Subcutaneous abdominal adipose tissue (tissue), 5 donors: ENCODE measurements around the gene PLCB1.

Experiments used
- H3K27ac ChIP-seq: one replicate; pipeline ENCODE4 v1.7.0; 2013; ENCODE audit warnings: low read depth, mild to moderate bottlenecking, inconsistent platforms, low read length, moderate library complexity
- H3K27me3 ChIP-seq, 5 donors: one replicate each; pipeline ENCODE4 v1.7.0; 2013; ENCODE audit warnings: low read length in 5 of 5, inconsistent platforms in 1 of 5; ENCODE audit not compliant: control insufficient read depth in 5 of 5, insufficient read depth in 4 of 5
- H3K36me3 ChIP-seq, 5 donors: one replicate each; pipeline ENCODE4 v1.7.0; 2013; ENCODE audit warnings: low read length in 5 of 5; ENCODE audit not compliant: control insufficient read depth in 5 of 5, insufficient read depth in 5 of 5
- H3K4me1 ChIP-seq, 5 donors: one replicate each; pipeline ENCODE4 v1.7.0; 2013; ENCODE audit warnings: low read length in 5 of 5, mild to moderate bottlenecking in 3 of 5, moderate library complexity in 1 of 5; ENCODE audit not compliant: control insufficient read depth in 5 of 5, insufficient read depth in 5 of 5
- H3K4me3 ChIP-seq, 5 donors: one replicate each; pipeline ENCODE4 v1.7.0; 2013; ENCODE audit warnings: low read length in 5 of 5, low read depth in 1 of 5
- H3K9ac ChIP-seq, 5 donors: one replicate each; pipeline ENCODE4 v1.7.0; 2013; ENCODE audit warnings: low read length in 5 of 5, mild to moderate bottlenecking in 4 of 5, moderate library complexity in 3 of 5
- H3K9me3 ChIP-seq, 5 donors: one replicate each; pipeline ENCODE4 v1.7.0; 2013; ENCODE audit warnings: low read length in 5 of 5; ENCODE audit not compliant: control insufficient read depth in 5 of 5
- donor health status: healthy.
- donor health status: healthy.
- donor health status: healthy.
- donor health status: healthy.
- donor health status: healthy.

The PLCB1 gene

GRCh38 chr20:8764344-8764962 is 632.4 kb downstream of the PLCB1 start:
- Histone ChIP-seq H3K9ac (peak overlapping the region in 1 of 5 donors; percentile 63), H3K9me3 (no peaks in the 10 kb centered on the region), H3K4me3 (no peak overlapping the region), H3K27me3 (no peaks in the 10 kb centered on the region), H3K36me3 (peaks cover 0 to 7% (median 2%) of the 10 kb centered on the region in 5 donors), H3K4me1 (peaks cover 0 to 32% (median 7%) of the 10 kb centered on the region in 5 donors), H3K27ac (peak overlapping the region; percentile 63)

- Histone ChIP-seq H3K9me3 (no peaks in the 10 kb centered on the region), H3K36me3 (peaks cover 0 to 7% (median 2%) of the 10 kb centered on the region in 5 donors), H3K27me3 (no peaks in the 10 kb centered on the region), H3K9ac (no peak overlapping the region), H3K27ac (no peak overlapping the region), H3K4me3 (no peak overlapping the region), H3K4me1 (peaks cover 0 to 26% (median 4%) of the 10 kb centered on the region in 5 donors)
Measured at GRCh38 chr20:8766868-8767390, 634.9 kb downstream of the PLCB1 start.

GRCh38 chr20:8774412-8774811 is 642.3 kb downstream of the PLCB1 start:
- no peaks in the 10 kb centered on the region for H3K27me3 ChIP-seq
- H3K4me3 ChIP-seq, result no peak overlapping the region

GRCh38 chr20:8777911-8778310 is 645.8 kb downstream of the PLCB1 start:
- no peaks in the 10 kb centered on the region for H3K4me1 ChIP-seq
- H3K9ac ChIP-seq, result no peak overlapping the region
- no peak overlapping the region for H3K4me3 ChIP-seq
- H3K36me3 ChIP-seq, result peaks cover 0 to 3% (median 0%) of the 10 kb centered on the region in 5 donors
- H3K27ac ChIP-seq, result no peak overlapping the region
- no peaks in the 10 kb centered on the region for H3K27me3 ChIP-seq
- H3K9me3 ChIP-seq, result no peaks in the 10 kb centered on the region

More at GRCh38 chr20:8774412-8774811, 642.3 kb downstream of the PLCB1 start:
- Histone ChIP-seq H3K27ac (no peak overlapping the region), H3K9ac (no peak overlapping the region), H3K9me3 (no peaks in the 10 kb centered on the region), H3K36me3 (peaks cover 0 to 3% (median 0%) of the 10 kb centered on the region in 5 donors), H3K4me1 (no peaks in the 10 kb centered on the region)

- Histone ChIP-seq H3K4me3 (no peak overlapping the region), H3K9me3 (no peaks in the 10 kb centered on the region), H3K4me1 (no peaks in the 10 kb centered on the region), H3K27ac (no peak overlapping the region), H3K27me3 (no peaks in the 10 kb centered on the region), H3K9ac (no peak overlapping the region), H3K36me3 (peaks cover 0 to 3% (median 0%) of the 10 kb centered on the region in 5 donors)
Measured at GRCh38 chr20:8778387-8778786, 646.3 kb downstream of the PLCB1 start.

GRCh38 chr20:8780915-8781314 is 648.8 kb downstream of the PLCB1 start:
- Histone ChIP-seq H3K4me3 (no peak overlapping the region), H3K9ac (no peak overlapping the region), H3K9me3 (no peaks in the 10 kb centered on the region), H3K27me3 (no peaks in the 10 kb centered on the region), H3K4me1 (no peaks in the 10 kb centered on the region), H3K27ac (no peak overlapping the region), H3K36me3 (no peaks in the 10 kb centered on the region)

GRCh38 chr20:8782804-8783203 is 650.7 kb downstream of the PLCB1 start:
- Histone ChIP-seq H3K4me1 (no peaks in the 10 kb centered on the region), H3K9ac (no peak overlapping the region), H3K27ac (no peak overlapping the region), H3K27me3 (no peaks in the 10 kb centered on the region), H3K9me3 (no peaks in the 10 kb centered on the region), H3K4me3 (no peak overlapping the region), H3K36me3 (no peaks in the 10 kb centered on the region)

- Histone ChIP-seq H3K9me3 (no peaks in the 10 kb centered on the region), H3K27me3 (no peaks in the 10 kb centered on the region), H3K9ac (no peak overlapping the region), H3K27ac (no peak overlapping the region), H3K4me1 (no peaks in the 10 kb centered on the region), H3K36me3 (no peaks in the 10 kb centered on the region), H3K4me3 (no peak overlapping the region)
Measured at GRCh38 chr20:8783734-8784133, 651.7 kb downstream of the PLCB1 start.

GRCh38 chr20:8786383-8786782 is 654.3 kb downstream of the PLCB1 start:
- Histone ChIP-seq H3K4me1 (no peaks in the 10 kb centered on the region), H3K27me3 (no peaks in the 10 kb centered on the region), H3K9me3 (no peaks in the 10 kb centered on the region), H3K36me3 (peaks cover 0 to 2% (median 0%) of the 10 kb centered on the region in 5 donors), H3K4me3 (no peak overlapping the region), H3K9ac (no peak overlapping the region), H3K27ac (no peak overlapping the region)

GRCh38 chr20:8787090-8787489 is 655.0 kb downstream of the PLCB1 start:
- Histone ChIP-seq H3K4me1 (no peaks in the 10 kb centered on the region), H3K4me3 (no peak overlapping the region), H3K27ac (no peak overlapping the region), H3K27me3 (no peaks in the 10 kb centered on the region), H3K9ac (no peak overlapping the region), H3K36me3 (peaks cover 0 to 2% (median 0%) of the 10 kb centered on the region in 5 donors), H3K9me3 (no peaks in the 10 kb centered on the region)
